Tibial artery (tissue), 4 donors: ENCODE results near the gene TBX18.

Experiments
- DNase-seq, 2 donors: peaks; one replicate each; pipeline ENCODE4 v3.0.0-alpha.2; 2019
- H3K27ac ChIP-seq, 2 donors: fragments of 200-600 bp; sonication (generic) in 1 of 2; 1 replicate in 1 of 2; 2 replicates in 1 of 2; pipeline ENCODE4 v1.5.1; 2018 to 2019; ENCODE audit warnings: mild to moderate bottlenecking in 1 of 2
- H3K27me3 ChIP-seq, 2 donors: fragments of 200-600 bp; sonication (generic) in 1 of 2; one replicate each; pipeline versions ENCODE4 v1.5.1 to v1.6.0; 2016 to 2019
- H3K36me3 ChIP-seq, 3 donors: fragments of 200-600 bp; sonication (generic) in 2 of 3; one replicate each; pipeline ENCODE4 v1.5.1; 2016 to 2019; ENCODE audit warnings: mild to moderate bottlenecking in 2 of 3
- H3K4me1 ChIP-seq, 4 donors: fragments of 200-600 bp; sonication (generic) in 2 of 4; 1 replicate in 3 of 4; 2 replicates in 1 of 4; pipeline ENCODE4 v1.5.1; 2016 to 2019
- H3K4me3 ChIP-seq, 2 donors: fragments of 200-600 bp; sonication (generic) in 1 of 2; 1 replicate in 1 of 2; 2 replicates in 1 of 2; pipeline ENCODE4 v1.5.1; 2018 to 2019; ENCODE audit warnings: mild to moderate bottlenecking in 2 of 2
- H3K9me3 ChIP-seq, 3 donors: fragments of 200-600 bp; sonication (generic) in 1 of 3; one replicate each; pipeline ENCODE4 v1.5.1; 2016 to 2019
- intact Hi-C: fragments of 100-400 bp; cut with DNase I; formaldehyde crosslinking; loops from one replicate; pipeline ENCODE4 v1.15.0; 2023; ENCODE audit warnings: low total_unique reads
- TF ChIP-seq, protein P1 (sequence below), 2 experiments: fragments of 200-600 bp in 1 of 2; fragments of 450-650 bp in 1 of 2; IDR thresholded peaks; one replicate each; pipeline ENCODE4 v1.5.1; 2017 to 2019; ENCODE audit warnings: antibody characterized with exemption in 2 of 2, mild to moderate bottlenecking in 1 of 2, moderate library complexity in 1 of 2

Gene TBX18

DNA sequence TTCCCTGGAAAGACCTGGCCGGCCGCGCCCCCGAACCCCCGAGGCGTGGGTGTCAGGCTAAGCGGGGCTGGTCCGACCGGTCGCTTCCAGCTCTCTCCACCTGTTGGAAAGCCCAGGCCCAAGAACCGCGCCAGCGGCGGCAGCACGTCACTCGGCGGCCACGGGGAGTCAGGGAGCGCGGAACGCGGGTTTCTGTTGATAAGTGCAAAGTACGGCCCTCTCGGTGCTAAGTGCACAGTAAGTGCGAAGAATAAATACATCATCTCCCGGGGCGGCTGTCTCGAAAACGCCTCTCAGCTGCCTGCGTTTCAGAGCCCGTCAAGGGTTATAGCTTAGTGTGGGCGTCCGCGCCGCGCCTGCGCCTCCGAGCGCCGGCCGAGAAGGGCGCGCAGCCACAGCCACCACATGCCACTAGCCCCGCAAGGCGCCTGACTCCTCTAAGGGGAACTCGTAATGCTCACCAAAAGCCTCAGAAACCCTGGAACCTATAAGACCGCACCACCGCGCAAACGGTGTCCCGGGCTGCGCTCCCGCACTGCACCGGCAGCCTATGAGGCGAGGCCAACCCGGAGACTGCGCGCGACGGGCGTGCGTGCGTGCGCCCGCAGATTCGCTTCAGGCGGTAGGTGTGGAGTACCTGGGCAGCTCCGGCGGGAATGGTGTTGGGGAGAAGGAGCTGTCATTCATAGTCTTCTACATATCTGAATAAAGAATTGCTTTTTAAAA, 9.2 kb upstream of the TBX18 start:
- intact Hi-C loops = loop anchor here (1.0 to 10.0 kb wide), 3 partner anchors 15 to 551 kb away; no protein-coding TSS in a partner anchor
- Histone ChIP-seq H3K9me3 (no peaks in the 10 kb centered on the region), H3K27me3 (no peaks in the 10 kb centered on the region), H3K4me3 (peak overlapping the region; percentile 62 to 79), H3K4me1 (peaks cover 0 to 9% (median 0%) of the 10 kb centered on the region in 4 donors), H3K36me3 (no peaks in the 10 kb centered on the region), H3K27ac (peak overlapping the region; percentile 99 to 100)
- peak; percentile 29 to 79 for DNase-seq
- TF ChIP-seq, protein P1, sequence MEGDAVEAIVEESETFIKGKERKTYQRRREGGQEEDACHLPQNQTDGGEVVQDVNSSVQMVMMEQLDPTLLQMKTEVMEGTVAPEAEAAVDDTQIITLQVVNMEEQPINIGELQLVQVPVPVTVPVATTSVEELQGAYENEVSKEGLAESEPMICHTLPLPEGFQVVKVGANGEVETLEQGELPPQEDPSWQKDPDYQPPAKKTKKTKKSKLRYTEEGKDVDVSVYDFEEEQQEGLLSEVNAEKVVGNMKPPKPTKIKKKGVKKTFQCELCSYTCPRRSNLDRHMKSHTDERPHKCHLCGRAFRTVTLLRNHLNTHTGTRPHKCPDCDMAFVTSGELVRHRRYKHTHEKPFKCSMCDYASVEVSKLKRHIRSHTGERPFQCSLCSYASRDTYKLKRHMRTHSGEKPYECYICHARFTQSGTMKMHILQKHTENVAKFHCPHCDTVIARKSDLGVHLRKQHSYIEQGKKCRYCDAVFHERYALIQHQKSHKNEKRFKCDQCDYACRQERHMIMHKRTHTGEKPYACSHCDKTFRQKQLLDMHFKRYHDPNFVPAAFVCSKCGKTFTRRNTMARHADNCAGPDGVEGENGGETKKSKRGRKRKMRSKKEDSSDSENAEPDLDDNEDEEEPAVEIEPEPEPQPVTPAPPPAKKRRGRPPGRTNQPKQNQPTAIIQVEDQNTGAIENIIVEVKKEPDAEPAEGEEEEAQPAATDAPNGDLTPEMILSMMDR (IDR thresholded peaks at IDR 0.05) = no peak

DNA sequence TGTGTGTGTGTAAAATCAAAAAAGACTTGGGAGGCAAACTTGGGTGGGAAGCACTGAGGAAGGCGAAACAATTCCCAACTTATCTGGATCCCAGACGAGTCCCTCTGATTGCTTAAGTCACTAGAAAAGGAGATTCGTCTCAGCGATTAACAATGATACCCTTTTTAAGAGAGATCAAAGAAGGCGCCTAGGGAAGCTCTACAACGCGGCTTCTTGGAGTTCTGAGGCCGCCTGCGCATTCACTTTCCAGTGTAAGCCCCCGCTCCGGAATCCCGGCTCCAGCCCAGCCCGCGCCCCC, 8.7 kb upstream of the TBX18 start:
- no peak for DNase-seq
- Histone ChIP-seq H3K4me1 (peaks cover 0 to 9% (median 0%) of the 10 kb centered on the region in 4 donors), H3K36me3 (no peaks in the 10 kb centered on the region), H3K9me3 (no peaks in the 10 kb centered on the region), H3K27ac (peak overlapping the region; percentile 99 to 100), H3K27me3 (no peaks in the 10 kb centered on the region), H3K4me3 (peak overlapping the region; percentile 62 to 79)
- intact Hi-C loops = loop anchor here (2.0 to 10.0 kb wide), 2 partner anchors 14 to 552 kb away; no protein-coding TSS in a partner anchor
- TF ChIP-seq, protein P1 (IDR thresholded peaks at IDR 0.05) = no peak

DNA sequence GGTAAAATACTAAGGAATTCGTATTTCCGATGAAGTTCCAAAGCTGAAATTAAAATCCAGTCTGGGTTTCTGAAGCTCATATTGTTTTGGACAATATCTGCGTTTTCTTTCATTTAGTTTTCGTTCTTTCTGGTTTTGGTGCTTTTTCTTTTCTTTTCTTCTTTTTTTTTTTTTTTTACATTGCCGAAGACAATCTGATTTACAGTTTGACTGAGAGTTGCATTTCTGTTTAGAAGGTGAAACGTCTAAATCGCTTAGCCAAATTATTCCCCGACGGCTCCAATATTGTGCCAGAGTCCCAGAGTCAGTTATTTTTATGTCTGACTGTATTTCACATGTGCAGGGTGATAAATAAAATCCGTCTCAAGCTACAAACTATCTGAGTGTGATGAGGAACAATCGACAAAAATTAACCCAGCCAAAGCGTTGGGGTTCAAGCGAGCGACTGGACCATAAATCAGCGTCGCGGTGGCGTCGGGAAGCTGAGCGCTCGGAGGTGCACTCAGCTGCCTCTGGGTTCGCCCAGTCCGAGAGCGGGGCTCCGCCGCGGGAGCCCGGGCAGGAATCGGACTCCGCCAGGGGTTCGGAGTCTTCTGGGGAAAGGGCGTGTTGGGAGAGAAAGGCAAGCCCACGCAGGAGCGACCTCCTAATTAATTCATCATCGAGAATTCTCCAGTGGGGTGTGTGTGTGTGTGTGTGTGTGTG, 8.2 kb upstream of the TBX18 start:
- no peaks in the 10 kb centered on the region for H3K9me3 ChIP-seq
- no peaks in the 10 kb centered on the region for H3K36me3 ChIP-seq
- DNase-seq = peak in 1 of 2 donors; percentile 66

DNA sequence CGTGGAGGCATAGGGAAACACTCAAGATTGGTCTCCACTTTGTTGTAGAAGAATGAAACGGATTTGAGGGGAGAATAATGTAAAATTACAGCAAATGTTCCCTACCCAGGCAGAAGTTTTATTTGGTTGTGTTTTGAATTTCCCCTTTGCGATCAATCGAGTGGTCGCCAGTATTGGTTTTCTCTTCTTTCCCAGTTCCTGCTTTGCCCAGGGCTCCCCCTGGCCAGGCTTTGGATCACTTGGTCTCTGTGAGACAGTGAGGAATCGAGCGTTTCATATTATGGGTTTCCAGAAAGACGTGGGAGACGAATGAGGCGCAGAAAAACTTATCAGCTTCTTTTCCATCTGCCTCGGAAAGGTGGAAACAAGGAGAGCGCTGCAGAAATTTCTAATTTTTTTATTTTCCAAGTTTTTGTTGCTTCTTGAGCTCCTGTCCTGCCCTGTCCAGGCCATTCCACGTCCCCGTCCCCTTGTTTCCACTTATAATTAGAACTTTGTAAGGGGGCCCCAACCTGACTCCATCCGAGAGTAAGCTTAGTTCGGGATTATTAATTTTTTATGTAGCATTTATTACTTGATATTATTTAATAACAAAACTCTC, 7.5 kb upstream of the TBX18 start:
- H3K36me3 ChIP-seq = no peaks in the 10 kb centered on the region

More for the DNA sequence above, 8.2 kb upstream of the TBX18 start:
- Histone ChIP-seq H3K27ac (peak overlapping the region; percentile 99 to 100), H3K27me3 (no peaks in the 10 kb centered on the region), H3K4me1 (peaks cover 0 to 9% (median 1%) of the 10 kb centered on the region in 4 donors), H3K4me3 (peak overlapping the region; percentile 62 to 79)
- intact Hi-C loops = loop anchor here (2.0 to 10.0 kb wide), 2 partner anchors 14 to 552 kb away; no protein-coding TSS in a partner anchor
- TF ChIP-seq, protein P1 (IDR thresholded peaks at IDR 0.05) = no peak

More for the DNA sequence above, 7.5 kb upstream of the TBX18 start:
- Histone ChIP-seq H3K9me3 (no peaks in the 10 kb centered on the region), H3K27ac (peak overlapping the region; percentile 99 to 100), H3K4me3 (peak overlapping the region; percentile 62 to 79), H3K4me1 (peaks cover 0 to 12% (median 5%) of the 10 kb centered on the region in 4 donors), H3K27me3 (no peaks in the 10 kb centered on the region)
- TF ChIP-seq, protein P1 (IDR thresholded peaks at IDR 0.05) = no peak
- intact Hi-C loops = loop anchor here (2.0 to 10.0 kb wide), 2 partner anchors 13 to 553 kb away; no protein-coding TSS in a partner anchor
- DNase-seq = no peak
